Measurements from ENCODE around the gene KRT83. TPM values are rescaled to one million over a fixed set of nuclear protein-coding genes. Genes with fewer than 3 reads are reported as not detected.

KRT83 gene
- total RNA-seq, 4 donors from 2014 or later = 10.3 to 97.1 (median 33.9) TPM; not detected in 1

DNA sequence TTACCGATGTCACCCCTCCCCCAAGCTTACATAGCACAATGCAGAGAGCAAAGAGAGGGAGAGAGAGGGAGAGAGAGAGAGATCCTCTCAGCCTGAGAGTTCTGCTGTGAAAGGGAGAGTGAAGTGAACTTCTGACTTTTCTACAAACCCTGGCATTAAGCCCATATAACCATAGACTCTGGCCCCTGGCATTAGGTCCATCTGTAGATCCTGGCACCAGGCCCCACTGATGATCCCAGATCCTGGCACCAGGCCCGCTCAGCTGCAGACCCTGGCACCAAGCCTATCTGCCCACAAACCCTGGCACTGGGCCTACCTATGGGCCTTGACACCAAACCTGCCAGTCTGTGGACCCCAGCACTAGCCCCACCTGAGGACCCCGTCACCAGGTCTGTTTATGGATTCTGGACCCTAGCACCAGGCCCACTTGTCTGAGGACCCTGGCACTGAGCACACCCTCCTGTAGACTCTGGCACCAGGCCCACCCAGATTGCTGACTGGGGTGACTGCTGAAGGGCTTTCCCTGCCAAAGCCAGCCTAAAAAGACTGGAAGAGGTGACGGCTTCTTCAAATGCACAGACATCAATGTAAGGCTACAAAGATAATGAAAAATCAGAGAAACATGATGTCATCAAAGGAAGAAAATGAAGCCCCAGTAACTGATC is 14.5 kb upstream of the KRT83 start:
- Histone ChIP-seq H3K36me3 (no peaks in the 10 kb centered on the region), H3K9me3 (no peaks in the 10 kb centered on the region), H3K4me3 (no peak overlapping the region), H3K27ac (no peak overlapping the region), H3K27me3 (no peaks in the 10 kb centered on the region), H3K4me1 (peaks cover 17% of the 10 kb centered on the region)
- DNase-seq (ENCODE audit: low spot score in 2 of 2) = peak in 1 of 2 donors; percentile 42
- WGBS = 77% methylated on average over 4 of the region's 4 CpGs
- TF ChIP-seq POLR2AphosphoS5 (IDR thresholded peaks at IDR 0.05) (no peak), POLR2A (IDR thresholded peaks at IDR 0.05) (no peak), EP300 (IDR thresholded peaks at IDR 0.05) (no peak)
- TF ChIP-seq, protein P1, sequence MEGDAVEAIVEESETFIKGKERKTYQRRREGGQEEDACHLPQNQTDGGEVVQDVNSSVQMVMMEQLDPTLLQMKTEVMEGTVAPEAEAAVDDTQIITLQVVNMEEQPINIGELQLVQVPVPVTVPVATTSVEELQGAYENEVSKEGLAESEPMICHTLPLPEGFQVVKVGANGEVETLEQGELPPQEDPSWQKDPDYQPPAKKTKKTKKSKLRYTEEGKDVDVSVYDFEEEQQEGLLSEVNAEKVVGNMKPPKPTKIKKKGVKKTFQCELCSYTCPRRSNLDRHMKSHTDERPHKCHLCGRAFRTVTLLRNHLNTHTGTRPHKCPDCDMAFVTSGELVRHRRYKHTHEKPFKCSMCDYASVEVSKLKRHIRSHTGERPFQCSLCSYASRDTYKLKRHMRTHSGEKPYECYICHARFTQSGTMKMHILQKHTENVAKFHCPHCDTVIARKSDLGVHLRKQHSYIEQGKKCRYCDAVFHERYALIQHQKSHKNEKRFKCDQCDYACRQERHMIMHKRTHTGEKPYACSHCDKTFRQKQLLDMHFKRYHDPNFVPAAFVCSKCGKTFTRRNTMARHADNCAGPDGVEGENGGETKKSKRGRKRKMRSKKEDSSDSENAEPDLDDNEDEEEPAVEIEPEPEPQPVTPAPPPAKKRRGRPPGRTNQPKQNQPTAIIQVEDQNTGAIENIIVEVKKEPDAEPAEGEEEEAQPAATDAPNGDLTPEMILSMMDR (IDR thresholded peaks at IDR 0.05) = no peak

DNA sequence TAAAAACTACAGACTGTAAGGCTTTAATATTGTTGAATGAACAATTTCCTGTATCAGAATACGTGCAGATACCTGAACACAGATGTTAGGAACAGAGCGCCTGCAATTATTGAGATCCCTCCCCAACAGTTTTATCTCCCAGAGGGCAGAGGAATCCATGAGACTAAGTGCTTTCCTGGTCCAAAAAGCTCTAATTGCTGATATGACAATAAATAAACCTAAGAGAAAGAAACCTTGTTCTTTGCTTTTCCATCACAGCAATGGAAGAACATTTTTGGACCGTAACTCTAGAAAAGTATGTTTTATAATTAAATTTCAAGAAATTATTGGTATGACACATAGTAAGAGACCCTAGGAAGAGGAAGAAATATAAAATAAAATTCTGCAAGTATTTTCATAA is 13.0 kb upstream of the KRT83 start:
- WGBS = 85% methylated on average over 3 of the region's 3 CpGs
- H3K27ac ChIP-seq = no peak overlapping the region
- H3K4me1 ChIP-seq = peaks cover 11% of the 10 kb centered on the region
- no peaks in the 10 kb centered on the region for H3K9me3 ChIP-seq
- no peaks in the 10 kb centered on the region for H3K27me3 ChIP-seq
- no peaks in the 10 kb centered on the region for H3K36me3 ChIP-seq
- no peak overlapping the region for H3K4me3 ChIP-seq
- TF ChIP-seq EP300 (IDR thresholded peaks at IDR 0.05) (no peak), POLR2AphosphoS5 (IDR thresholded peaks at IDR 0.05) (no peak), POLR2A (IDR thresholded peaks at IDR 0.05) (no peak)
- TF ChIP-seq, protein P1 (IDR thresholded peaks at IDR 0.05) = no peak
- no peak for DNase-seq (ENCODE audit: low spot score in 2 of 2)

DNA sequence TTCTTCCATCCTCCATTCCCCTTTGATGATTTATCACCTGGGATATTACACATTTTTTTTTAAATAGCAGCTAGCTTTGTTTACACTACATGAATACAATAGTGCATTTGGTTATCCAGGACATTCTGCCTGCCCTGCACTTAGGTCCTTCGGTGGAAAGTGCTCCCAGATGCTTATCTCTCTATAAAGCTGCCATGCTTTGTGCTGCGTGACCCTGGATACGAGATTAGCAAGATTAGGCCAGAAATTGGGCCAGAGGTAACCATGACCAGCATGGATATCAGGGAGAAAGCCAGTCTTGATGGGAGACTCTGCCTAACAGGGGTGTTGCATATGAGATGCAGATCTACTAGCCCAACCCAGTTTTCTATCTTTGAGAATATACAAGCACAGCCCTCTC is 12.1 kb upstream of the KRT83 start:
- H3K9me3 ChIP-seq = no peaks in the 10 kb centered on the region
- no peaks in the 10 kb centered on the region for H3K27me3 ChIP-seq
- no peak overlapping the region for H3K27ac ChIP-seq
- DNase-seq (ENCODE audit: low spot score in 2 of 2) = no peak
- H3K36me3 ChIP-seq = no peaks in the 10 kb centered on the region
- H3K4me3 ChIP-seq = no peak overlapping the region
- 88% methylated on average over 2 of the region's 3 CpGs for WGBS
- H3K4me1 ChIP-seq = peaks cover 2% of the 10 kb centered on the region
- TF ChIP-seq EP300 (IDR thresholded peaks at IDR 0.05) (no peak), POLR2A (IDR thresholded peaks at IDR 0.05) (no peak), POLR2AphosphoS5 (IDR thresholded peaks at IDR 0.05) (no peak)
- TF ChIP-seq, protein P1 (IDR thresholded peaks at IDR 0.05) = no peak

DNA sequence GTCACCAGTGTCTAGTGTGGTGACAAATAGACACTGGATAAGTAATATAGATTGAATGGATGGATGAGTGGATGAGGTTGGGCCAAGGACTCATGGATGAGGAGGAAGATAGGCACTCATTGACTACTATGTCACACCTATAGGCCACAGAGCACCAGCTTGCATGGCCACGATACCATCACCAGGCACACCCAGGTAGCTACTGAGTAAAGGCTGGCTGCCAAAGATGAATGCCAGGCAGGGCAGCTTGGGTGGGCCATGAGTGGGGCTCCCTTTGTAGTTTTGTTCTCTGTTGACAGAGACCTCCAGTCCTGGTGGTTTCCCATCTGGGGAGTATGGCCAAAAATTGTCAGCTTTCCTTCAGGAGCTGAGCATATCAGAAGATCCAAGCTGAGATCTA is 11.2 kb upstream of the KRT83 start:
- TF ChIP-seq POLR2A (IDR thresholded peaks at IDR 0.05) = no peak
- TF ChIP-seq, protein P1 (IDR thresholded peaks at IDR 0.05) = no peak
- no peak for TF ChIP-seq EP300 (IDR thresholded peaks at IDR 0.05)
- TF ChIP-seq POLR2AphosphoS5 (IDR thresholded peaks at IDR 0.05) = no peak
- Histone ChIP-seq H3K36me3 (no peaks in the 10 kb centered on the region), H3K9me3 (no peaks in the 10 kb centered on the region), H3K27me3 (no peaks in the 10 kb centered on the region), H3K27ac (no peak overlapping the region), H3K4me3 (no peak overlapping the region), H3K4me1 (peaks cover 6% of the 10 kb centered on the region)
- WGBS = 100% methylated on average over 1 of the region's 1 CpG
- DNase-seq (ENCODE audit: low spot score in 2 of 2) = no peak

DNA sequence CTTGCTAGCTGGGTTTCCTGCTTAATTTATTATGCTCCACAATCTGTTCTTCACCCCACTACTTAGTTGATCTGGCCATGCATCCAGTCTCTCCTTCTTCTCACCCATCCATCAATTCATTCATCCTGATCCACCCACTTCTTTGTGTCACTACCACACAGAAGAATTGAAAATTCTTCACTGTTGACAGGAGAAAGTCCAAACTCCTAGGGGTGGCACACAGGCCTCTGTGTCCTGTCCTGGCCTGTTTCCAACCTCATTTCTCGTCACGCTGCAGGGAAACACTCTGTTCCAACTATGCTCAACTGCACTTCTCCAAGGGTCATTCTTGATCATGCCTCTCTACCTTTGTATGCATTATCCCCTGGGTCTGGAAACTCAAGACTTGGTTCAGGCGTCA is 10.6 kb upstream of the KRT83 start:
- 89% methylated on average over 3 of the region's 3 CpGs for WGBS
- Histone ChIP-seq H3K9me3 (no peaks in the 10 kb centered on the region), H3K36me3 (no peaks in the 10 kb centered on the region), H3K4me3 (no peak overlapping the region), H3K27me3 (no peaks in the 10 kb centered on the region), H3K4me1 (peaks cover 6% of the 10 kb centered on the region), H3K27ac (no peak overlapping the region)
- no peak for DNase-seq (ENCODE audit: low spot score in 2 of 2)
- TF ChIP-seq, protein P1 (IDR thresholded peaks at IDR 0.05) = no peak
- TF ChIP-seq EP300 (IDR thresholded peaks at IDR 0.05) (no peak), POLR2AphosphoS5 (IDR thresholded peaks at IDR 0.05) (no peak), POLR2A (IDR thresholded peaks at IDR 0.05) (no peak)

All from suprapubic skin (tissue), 4 donors.